Measurements from ENCODE around the gene EED.
"Not testable (repeated sequence)": the region's sequence is repeated elsewhere in the genome, so short reads cannot be mapped to it uniquely, and the experiment has no call there.

Gene EED

GRCh38 chr11:86218125-86219084, 26.1 kb upstream of the EED start:
- DNase-seq (ENCODE audit: low read depth in 2 of 2, low spot score in 1 of 2), result peak; percentile 9 to 22

GRCh38 chr11:86219311-86220193, 25.0 kb upstream of the EED start:
- DNase-seq (ENCODE audit: low read depth in 2 of 2, low spot score in 1 of 2), result no peak

GRCh38 chr11:86220653-86221052, 23.9 kb upstream of the EED start:
- DNase-seq (ENCODE audit: low read depth in 2 of 2, low spot score in 1 of 2), result no peak

- no peak for DNase-seq (ENCODE audit: low read depth in 2 of 2, low spot score in 1 of 2)
These were observed 22.5 kb upstream of the EED start for GRCh38 chr11:86222081-86222480.

GRCh38 chr11:86224575-86224974, 20.0 kb upstream of the EED start:
- DNase-seq (ENCODE audit: low read depth in 2 of 2, low spot score in 1 of 2), result not testable (repeated sequence)

GRCh38 chr11:86225344-86225743, 19.2 kb upstream of the EED start:
- not testable (repeated sequence) for DNase-seq (ENCODE audit: low read depth in 2 of 2, low spot score in 1 of 2)

GRCh38 chr11:86228269-86229038, 16.1 kb upstream of the EED start:
- DNase-seq (ENCODE audit: low read depth in 2 of 2, low spot score in 1 of 2), result no peak

- DNase-seq (ENCODE audit: low read depth in 2 of 2, low spot score in 1 of 2), result not testable (repeated sequence)
These were observed 15.6 kb upstream of the EED start for GRCh38 chr11:86229039-86229330.

- DNase-seq (ENCODE audit: low read depth in 2 of 2, low spot score in 1 of 2), result no peak
These were observed 14.3 kb upstream of the EED start for GRCh38 chr11:86230179-86230804.

GRCh38 chr11:86230921-86231434, 13.6 kb upstream of the EED start:
- no peak for DNase-seq (ENCODE audit: low read depth in 2 of 2, low spot score in 1 of 2)

GRCh38 chr11:86232556-86232955, 12.0 kb upstream of the EED start:
- no peak for DNase-seq (ENCODE audit: low read depth in 2 of 2, low spot score in 1 of 2)

GRCh38 chr11:86234831-86235461, 9.6 kb upstream of the EED start:
- no peak for DNase-seq (ENCODE audit: low read depth in 2 of 2, low spot score in 1 of 2)

- DNase-seq (ENCODE audit: low read depth in 2 of 2, low spot score in 1 of 2), result no peak
These were observed 7.2 kb upstream of the EED start for GRCh38 chr11:86237267-86237804.

GRCh38 chr11:86240164-86240563, 4.4 kb upstream of the EED start:
- no peak for DNase-seq (ENCODE audit: low read depth in 2 of 2, low spot score in 1 of 2)

- DNase-seq (ENCODE audit: low read depth in 2 of 2, low spot score in 1 of 2), result no peak
These were observed 2.5 kb upstream of the EED start for GRCh38 chr11:86241956-86242535.

- DNase-seq (ENCODE audit: low read depth in 2 of 2, low spot score in 1 of 2), result no peak
These were observed 1.2 kb upstream of the EED start for GRCh38 chr11:86243396-86243795.

- DNase-seq (ENCODE audit: low read depth in 2 of 2, low spot score in 1 of 2), result peak in 1 of 2 donors; percentile 80
These were observed 461 bp upstream of the EED start for GRCh38 chr11:86244063-86244521.

- no peak for DNase-seq (ENCODE audit: low read depth in 2 of 2, low spot score in 1 of 2)
These were observed 1.1 kb downstream of the EED start for GRCh38 chr11:86245369-86246292.

Measured in stimulated activated CD8-positive, alpha-beta memory T cell treated with anti-CD3 and anti-CD28 coated beads, Interleukin-4, amount 100 ng/mL, for 4 hours (primary cell).